K562 (cell line): ENCODE data around the gene PTPRF. TPM values are rescaled to one million over a fixed set of nuclear protein-coding genes. Genes with fewer than 3 reads are reported as not detected.

Experiments used
- DIDO1 ChIP-seq: fragments of 450-650 bp; IDR thresholded peaks from 2 replicates; pipeline ENCODE4 v1.6.1; 2016; ENCODE audit warnings: low read depth, missing biosample characterization, missing genetic modification characterization
- FOXK2 ChIP-seq, 2 experiments: fragments of 450-650 bp; IDR thresholded peaks in 1 of 2; conservative IDR thresholded peaks in 1 of 2; 2 replicates each; pipeline ENCODE4 v1.6.1; 2016; ENCODE audit warnings: low read depth in 2 of 2, mild to moderate bottlenecking in 1 of 2
- RBFOX2 ChIP-seq: fragments of 200-400 bp; formaldehyde crosslinking; IDR thresholded peaks from 2 replicates; pipeline ENCODE4 v1.6.1; 2017; ENCODE audit warnings: low read depth, mild to moderate bottlenecking, low read length, moderate library complexity
- TFAM ChIP-seq: fragments of 250-450 bp; sonication (Bioruptor Pico); conservative IDR thresholded peaks from 2 replicates; pipeline ENCODE4 v1.5.0; 2021; ENCODE audit warnings: mild to moderate bottlenecking, moderate library complexity
- XRCC5 ChIP-seq: fragments of 200-400 bp; formaldehyde crosslinking; IDR thresholded peaks from 2 replicates; pipeline ENCODE4 v1.6.1; 2017; ENCODE audit warnings: low read depth, mild to moderate bottlenecking, low read length
- ZNF41 ChIP-seq: fragments of 250-450 bp; sonication (Bioruptor Pico); conservative IDR thresholded peaks from 2 replicates; pipeline ENCODE4 v1.4.0; 2020; ENCODE audit warnings: mild to moderate bottlenecking
- ZNF764 ChIP-seq: fragments of 250-450 bp; sonication (Bioruptor Pico); IDR thresholded peaks from 2 replicates; pipeline ENCODE4 v1.4.0; 2020; ENCODE audit warnings: low read depth, mild to moderate bottlenecking, moderate library complexity
- ZNF830 ChIP-seq: fragments of 250-450 bp; sonication (Bioruptor Pico); IDR thresholded peaks from 2 replicates; pipeline ENCODE4 v1.5.0; 2021; ENCODE audit warnings: mild to moderate bottlenecking
- polyA plus RNA-seq, 8 experiments: library from polyadenylated mRNA; depleted of rRNA in 4 of 8; stranded (reverse) in 5 of 8; unstranded in 3 of 8; fragments of >200 nt; fragmentation: Nextera tagmentation in 2 of 8; fragmentation: Illumina TruSeq in 1 of 8; extraction: Ambion mirVana in 2 of 8; extraction: Trizol in 1 of 8; gene quantifications; 2 replicates each; pipeline versions ENCODE4 v1.2.1 to v1.2.3, GENCODE V29; 2011 to 2014; ENCODE audit warnings: inconsistent platforms in 1 of 8, missing spikeins in 1 of 8
- total RNA-seq, 7 experiments: library from RNA; depleted of rRNA in 6 of 7; stranded (reverse); fragments of >200 nt in 6 of 7; fragmentation: Illumina TruSeq in 2 of 7; extraction: Trizol in 2 of 7; gene quantifications; 2 replicates each; pipeline versions ENCODE4 v1.2.1 to v1.2.3, GENCODE V29; 2011 to 2021; ENCODE audit warnings: low replicate concordance in 1 of 7
- TF ChIP-seq, protein P1 (sequence below): fragments of 450-650 bp; IDR thresholded peaks from 2 replicates; pipeline ENCODE4 v1.6.1; 2016; ENCODE audit warnings: mild to moderate bottlenecking, moderate library complexity
- TF ChIP-seq, protein P2 (sequence below): sonication (generic); formaldehyde crosslinking; IDR thresholded peaks from 2 replicates; pipeline ENCODE4 v1.8.0; 2023; ENCODE audit warnings: missing genetic modification reagents, mild to moderate bottlenecking, borderline replicate concordance

The PTPRF gene
- total and polyA plus RNA-seq, 9 of the 15 experiments (the other 6 are each of a cell fraction or from before 2014, with no cell fraction given), result 0.13 to 4.3 (median 1.1) TPM

DNA sequence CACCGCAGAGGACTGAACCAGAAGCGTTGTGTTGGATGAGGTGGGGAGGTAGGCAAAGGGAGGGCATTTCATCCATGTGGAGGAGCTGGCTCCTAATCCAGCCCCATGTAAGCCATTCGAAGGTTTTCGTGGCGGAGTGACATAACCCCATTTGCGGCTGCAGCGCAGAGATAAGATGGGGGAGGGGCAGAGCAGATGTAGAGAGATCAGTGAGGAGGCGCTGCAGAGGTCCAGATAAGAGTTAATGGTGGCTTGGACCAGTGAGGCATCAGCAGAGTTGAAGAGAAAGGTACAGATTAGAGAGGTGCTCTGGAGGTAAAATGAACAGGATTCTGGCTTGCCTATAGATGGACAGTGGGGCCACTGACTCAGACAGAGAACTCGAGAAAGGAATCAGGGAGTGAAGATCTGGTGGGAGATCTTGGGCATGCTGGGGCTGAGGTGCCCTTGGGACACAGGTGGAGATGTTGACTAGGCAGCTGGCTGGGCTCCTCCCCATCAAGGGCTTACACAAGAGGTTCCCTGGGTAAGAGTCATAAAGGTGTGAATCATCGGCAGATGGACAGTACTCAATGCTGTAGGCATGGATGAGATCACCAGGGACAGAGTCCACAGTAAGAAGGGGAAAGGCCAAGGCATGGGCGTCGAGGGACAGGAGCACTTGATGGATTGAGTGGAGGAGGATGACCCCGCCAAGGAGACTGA, 7.8 kb upstream of the PTPRF start (continued):
- TF ChIP-seq, protein P1, sequence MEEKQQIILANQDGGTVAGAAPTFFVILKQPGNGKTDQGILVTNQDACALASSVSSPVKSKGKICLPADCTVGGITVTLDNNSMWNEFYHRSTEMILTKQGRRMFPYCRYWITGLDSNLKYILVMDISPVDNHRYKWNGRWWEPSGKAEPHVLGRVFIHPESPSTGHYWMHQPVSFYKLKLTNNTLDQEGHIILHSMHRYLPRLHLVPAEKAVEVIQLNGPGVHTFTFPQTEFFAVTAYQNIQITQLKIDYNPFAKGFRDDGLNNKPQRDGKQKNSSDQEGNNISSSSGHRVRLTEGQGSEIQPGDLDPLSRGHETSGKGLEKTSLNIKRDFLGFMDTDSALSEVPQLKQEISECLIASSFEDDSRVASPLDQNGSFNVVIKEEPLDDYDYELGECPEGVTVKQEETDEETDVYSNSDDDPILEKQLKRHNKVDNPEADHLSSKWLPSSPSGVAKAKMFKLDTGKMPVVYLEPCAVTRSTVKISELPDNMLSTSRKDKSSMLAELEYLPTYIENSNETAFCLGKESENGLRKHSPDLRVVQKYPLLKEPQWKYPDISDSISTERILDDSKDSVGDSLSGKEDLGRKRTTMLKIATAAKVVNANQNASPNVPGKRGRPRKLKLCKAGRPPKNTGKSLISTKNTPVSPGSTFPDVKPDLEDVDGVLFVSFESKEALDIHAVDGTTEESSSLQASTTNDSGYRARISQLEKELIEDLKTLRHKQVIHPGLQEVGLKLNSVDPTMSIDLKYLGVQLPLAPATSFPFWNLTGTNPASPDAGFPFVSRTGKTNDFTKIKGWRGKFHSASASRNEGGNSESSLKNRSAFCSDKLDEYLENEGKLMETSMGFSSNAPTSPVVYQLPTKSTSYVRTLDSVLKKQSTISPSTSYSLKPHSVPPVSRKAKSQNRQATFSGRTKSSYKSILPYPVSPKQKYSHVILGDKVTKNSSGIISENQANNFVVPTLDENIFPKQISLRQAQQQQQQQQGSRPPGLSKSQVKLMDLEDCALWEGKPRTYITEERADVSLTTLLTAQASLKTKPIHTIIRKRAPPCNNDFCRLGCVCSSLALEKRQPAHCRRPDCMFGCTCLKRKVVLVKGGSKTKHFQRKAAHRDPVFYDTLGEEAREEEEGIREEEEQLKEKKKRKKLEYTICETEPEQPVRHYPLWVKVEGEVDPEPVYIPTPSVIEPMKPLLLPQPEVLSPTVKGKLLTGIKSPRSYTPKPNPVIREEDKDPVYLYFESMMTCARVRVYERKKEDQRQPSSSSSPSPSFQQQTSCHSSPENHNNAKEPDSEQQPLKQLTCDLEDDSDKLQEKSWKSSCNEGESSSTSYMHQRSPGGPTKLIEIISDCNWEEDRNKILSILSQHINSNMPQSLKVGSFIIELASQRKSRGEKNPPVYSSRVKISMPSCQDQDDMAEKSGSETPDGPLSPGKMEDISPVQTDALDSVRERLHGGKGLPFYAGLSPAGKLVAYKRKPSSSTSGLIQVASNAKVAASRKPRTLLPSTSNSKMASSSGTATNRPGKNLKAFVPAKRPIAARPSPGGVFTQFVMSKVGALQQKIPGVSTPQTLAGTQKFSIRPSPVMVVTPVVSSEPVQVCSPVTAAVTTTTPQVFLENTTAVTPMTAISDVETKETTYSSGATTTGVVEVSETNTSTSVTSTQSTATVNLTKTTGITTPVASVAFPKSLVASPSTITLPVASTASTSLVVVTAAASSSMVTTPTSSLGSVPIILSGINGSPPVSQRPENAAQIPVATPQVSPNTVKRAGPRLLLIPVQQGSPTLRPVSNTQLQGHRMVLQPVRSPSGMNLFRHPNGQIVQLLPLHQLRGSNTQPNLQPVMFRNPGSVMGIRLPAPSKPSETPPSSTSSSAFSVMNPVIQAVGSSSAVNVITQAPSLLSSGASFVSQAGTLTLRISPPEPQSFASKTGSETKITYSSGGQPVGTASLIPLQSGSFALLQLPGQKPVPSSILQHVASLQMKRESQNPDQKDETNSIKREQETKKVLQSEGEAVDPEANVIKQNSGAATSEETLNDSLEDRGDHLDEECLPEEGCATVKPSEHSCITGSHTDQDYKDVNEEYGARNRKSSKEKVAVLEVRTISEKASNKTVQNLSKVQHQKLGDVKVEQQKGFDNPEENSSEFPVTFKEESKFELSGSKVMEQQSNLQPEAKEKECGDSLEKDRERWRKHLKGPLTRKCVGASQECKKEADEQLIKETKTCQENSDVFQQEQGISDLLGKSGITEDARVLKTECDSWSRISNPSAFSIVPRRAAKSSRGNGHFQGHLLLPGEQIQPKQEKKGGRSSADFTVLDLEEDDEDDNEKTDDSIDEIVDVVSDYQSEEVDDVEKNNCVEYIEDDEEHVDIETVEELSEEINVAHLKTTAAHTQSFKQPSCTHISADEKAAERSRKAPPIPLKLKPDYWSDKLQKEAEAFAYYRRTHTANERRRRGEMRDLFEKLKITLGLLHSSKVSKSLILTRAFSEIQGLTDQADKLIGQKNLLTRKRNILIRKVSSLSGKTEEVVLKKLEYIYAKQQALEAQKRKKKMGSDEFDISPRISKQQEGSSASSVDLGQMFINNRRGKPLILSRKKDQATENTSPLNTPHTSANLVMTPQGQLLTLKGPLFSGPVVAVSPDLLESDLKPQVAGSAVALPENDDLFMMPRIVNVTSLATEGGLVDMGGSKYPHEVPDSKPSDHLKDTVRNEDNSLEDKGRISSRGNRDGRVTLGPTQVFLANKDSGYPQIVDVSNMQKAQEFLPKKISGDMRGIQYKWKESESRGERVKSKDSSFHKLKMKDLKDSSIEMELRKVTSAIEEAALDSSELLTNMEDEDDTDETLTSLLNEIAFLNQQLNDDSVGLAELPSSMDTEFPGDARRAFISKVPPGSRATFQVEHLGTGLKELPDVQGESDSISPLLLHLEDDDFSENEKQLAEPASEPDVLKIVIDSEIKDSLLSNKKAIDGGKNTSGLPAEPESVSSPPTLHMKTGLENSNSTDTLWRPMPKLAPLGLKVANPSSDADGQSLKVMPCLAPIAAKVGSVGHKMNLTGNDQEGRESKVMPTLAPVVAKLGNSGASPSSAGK, result peak; percentile 65; the same call in 1 of the 2 replicates
- TF ChIP-seq DIDO1 (tag), result peak; percentile 70
- TF ChIP-seq ZNF830 (CRISPR knock-in tag), result no peak; the same call in 1 of the 2 replicates
- TF ChIP-seq XRCC5, result peak; percentile 77; the same call in 1 of the 2 replicates
- TF ChIP-seq FOXK2 (conservative IDR thresholded peaks at IDR 0.05 in 1 of 2, IDR thresholded peaks at IDR 0.05 in 1 of 2; ENCODE audit: low read depth in 2 of 2), result peak in 1 of 2 experiments; percentile 83
- TF ChIP-seq TFAM (CRISPR knock-in tag), result no peak
- peak; percentile 74; the same call in 1 of the 2 replicates for TF ChIP-seq ZNF41
- no peak for TF ChIP-seq RBFOX2
- TF ChIP-seq, protein P2, sequence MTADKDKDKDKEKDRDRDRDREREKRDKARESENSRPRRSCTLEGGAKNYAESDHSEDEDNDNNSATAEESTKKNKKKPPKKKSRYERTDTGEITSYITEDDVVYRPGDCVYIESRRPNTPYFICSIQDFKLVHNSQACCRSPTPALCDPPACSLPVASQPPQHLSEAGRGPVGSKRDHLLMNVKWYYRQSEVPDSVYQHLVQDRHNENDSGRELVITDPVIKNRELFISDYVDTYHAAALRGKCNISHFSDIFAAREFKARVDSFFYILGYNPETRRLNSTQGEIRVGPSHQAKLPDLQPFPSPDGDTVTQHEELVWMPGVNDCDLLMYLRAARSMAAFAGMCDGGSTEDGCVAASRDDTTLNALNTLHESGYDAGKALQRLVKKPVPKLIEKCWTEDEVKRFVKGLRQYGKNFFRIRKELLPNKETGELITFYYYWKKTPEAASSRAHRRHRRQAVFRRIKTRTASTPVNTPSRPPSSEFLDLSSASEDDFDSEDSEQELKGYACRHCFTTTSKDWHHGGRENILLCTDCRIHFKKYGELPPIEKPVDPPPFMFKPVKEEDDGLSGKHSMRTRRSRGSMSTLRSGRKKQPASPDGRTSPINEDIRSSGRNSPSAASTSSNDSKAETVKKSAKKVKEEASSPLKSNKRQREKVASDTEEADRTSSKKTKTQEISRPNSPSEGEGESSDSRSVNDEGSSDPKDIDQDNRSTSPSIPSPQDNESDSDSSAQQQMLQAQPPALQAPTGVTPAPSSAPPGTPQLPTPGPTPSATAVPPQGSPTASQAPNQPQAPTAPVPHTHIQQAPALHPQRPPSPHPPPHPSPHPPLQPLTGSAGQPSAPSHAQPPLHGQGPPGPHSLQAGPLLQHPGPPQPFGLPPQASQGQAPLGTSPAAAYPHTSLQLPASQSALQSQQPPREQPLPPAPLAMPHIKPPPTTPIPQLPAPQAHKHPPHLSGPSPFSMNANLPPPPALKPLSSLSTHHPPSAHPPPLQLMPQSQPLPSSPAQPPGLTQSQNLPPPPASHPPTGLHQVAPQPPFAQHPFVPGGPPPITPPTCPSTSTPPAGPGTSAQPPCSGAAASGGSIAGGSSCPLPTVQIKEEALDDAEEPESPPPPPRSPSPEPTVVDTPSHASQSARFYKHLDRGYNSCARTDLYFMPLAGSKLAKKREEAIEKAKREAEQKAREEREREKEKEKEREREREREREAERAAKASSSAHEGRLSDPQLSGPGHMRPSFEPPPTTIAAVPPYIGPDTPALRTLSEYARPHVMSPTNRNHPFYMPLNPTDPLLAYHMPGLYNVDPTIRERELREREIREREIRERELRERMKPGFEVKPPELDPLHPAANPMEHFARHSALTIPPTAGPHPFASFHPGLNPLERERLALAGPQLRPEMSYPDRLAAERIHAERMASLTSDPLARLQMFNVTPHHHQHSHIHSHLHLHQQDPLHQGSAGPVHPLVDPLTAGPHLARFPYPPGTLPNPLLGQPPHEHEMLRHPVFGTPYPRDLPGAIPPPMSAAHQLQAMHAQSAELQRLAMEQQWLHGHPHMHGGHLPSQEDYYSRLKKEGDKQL (CRISPR knock-in tag), result no peak
- no peak for TF ChIP-seq ZNF764 (CRISPR knock-in tag)
